ENCODE data around the gene GRPEL1. TPM values are rescaled to one million over a fixed set of nuclear protein-coding genes. Genes with fewer than 3 reads are reported as not detected.

The GRPEL1 gene
- total and polyA plus RNA-seq, 2 of the 4 experiments (the other 2 are of a cell fraction), result 33.0 to 33.9 TPM

DNA sequence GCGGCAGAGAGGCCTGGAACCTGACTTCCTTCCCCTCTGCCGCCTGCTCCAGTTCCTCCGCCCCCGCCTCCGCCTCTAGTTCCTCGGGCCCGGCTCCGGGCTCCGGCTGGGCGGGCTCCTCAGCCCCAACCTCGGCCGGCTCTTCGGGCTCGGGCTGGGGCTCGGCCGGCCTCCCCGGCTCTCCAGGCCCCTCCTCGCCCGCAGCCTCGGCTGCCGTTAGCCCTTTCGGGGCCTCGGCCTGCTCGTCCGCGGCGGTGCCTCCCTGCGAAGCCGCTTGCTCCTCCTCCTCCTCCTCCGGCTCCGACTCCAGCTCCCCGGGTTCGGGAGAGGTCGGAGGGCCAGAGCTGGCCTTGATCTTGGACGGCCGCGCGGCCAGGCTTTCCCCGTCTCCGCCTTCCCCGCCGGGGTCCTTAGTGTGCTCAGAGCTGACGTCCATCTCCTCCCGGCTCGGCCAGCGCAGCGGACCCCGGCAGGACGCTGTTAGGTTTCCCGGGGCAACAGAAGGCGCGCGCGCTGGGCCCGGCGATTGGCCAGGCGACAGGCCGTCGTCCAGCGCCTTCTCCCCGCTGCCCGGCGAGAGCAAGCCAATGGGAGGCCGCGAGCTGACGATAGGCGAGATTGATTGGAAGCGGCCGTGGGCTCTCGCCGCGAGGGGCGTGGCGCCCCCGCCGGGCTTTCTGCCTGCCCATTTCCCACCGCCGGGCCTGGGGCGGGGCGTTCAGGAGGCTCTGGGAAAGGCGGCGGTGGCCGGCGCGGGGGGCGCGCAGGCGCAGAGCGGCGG, 25.2 kb downstream of the GRPEL1 start:
- peak overlapping the region; percentile 37; the same call in 1 of the 2 replicates for H3K4ac ChIP-seq (ENCODE audit: low read depth, low read length)
- in situ Hi-C loops (cut with MboI; ENCODE audit: low sequenced_read_pairs), result no loop called here
- peak overlapping the region; percentile 64 for H3K9ac ChIP-seq (ENCODE audit: low read depth, low read length)
- peak; percentile 89 for ATAC-seq (ENCODE audit: low read depth)
- peak overlapping the region; percentile 99 for H2AFZ ChIP-seq (replicated peaks; ENCODE audit: low read length, poor library complexity)
- H4K5ac ChIP-seq (ENCODE audit: low read depth, low read length), result no peak overlapping the region
- peaks cover 19% of the 10 kb centered on the region for H3K9me1 ChIP-seq (ENCODE audit: insufficient read depth, low read length)
- no peak overlapping the region for H4K91ac ChIP-seq (ENCODE audit: insufficient read depth, low read depth, low read length)
- no peak overlapping the region for H2AK5ac ChIP-seq (ENCODE audit: low read depth, low read length)
- BruUV-seq (replicated peaks), result no TSS peak
- no peak overlapping the region for H3K56ac ChIP-seq (ENCODE audit: extremely low read depth, insufficient read depth, low read length)
- H3K36me3 ChIP-seq (ENCODE audit: control insufficient read depth, insufficient read depth, low read length), result no peaks in the 10 kb centered on the region
- 0% methylated on average over 53 of the region's 90 CpGs; no CpG with 5 or more reads in 1 of the 2 experiments for WGBS, 2 experiments (ENCODE audit: extremely low coverage in 2 of 2, insufficient read length in 1 of 2)
- no peak overlapping the region for H2BK15ac ChIP-seq (ENCODE audit: low read depth, low read length)
- H3K4me3 ChIP-seq (ENCODE audit: insufficient read depth, low read depth, low read length), result peak overlapping the region; percentile 69
- intact Hi-C loops (cut with micrococcal nuclease), result loop anchor here (5.0 kb wide), 1 partner anchor 55 kb away; no protein-coding TSS in a partner anchor
- H3K18ac ChIP-seq (ENCODE audit: low read depth, low read length), result no peak overlapping the region
- H2BK5ac ChIP-seq (ENCODE audit: low read depth, low read length, poor library complexity, severe bottlenecking), result peak overlapping the region; percentile 27
- peak overlapping the region; percentile 75 for H3K4me2 ChIP-seq (ENCODE audit: low read depth, low read length)
- no peak overlapping the region for H2BK20ac ChIP-seq (ENCODE audit: low read depth, low read length)
- H3K27me3 ChIP-seq (ENCODE audit: control insufficient read depth, insufficient read depth, low read length), result no peaks in the 10 kb centered on the region
- ChIA-PET POLR2A (ENCODE audit: unreplicated experiment) (interaction anchor here (0.6 to 0.7 kb wide), 2 partner anchors 10 to 46 kb away, joined by 4 read pairs; no protein-coding TSS in a partner anchor), CTCF (interaction anchor here (0.7 to 1.6 kb wide), 8 partner anchors 12 to 347 kb away, joined by 3 to 4 read pairs (median 3); partner anchors contain the start of gene GRPEL1)
- TF ChIP-seq MAZ (IDR thresholded peaks at IDR 0.05; ENCODE audit: borderline replicate concordance, low read depth, low read length), result peak; percentile 93; the same call in 1 of the 2 replicates
- peak; percentile 46; the same call in 1 of the 2 replicates for TF ChIP-seq RFX5 (IDR thresholded peaks at IDR 0.05; ENCODE audit: low read depth, low read length)
- peak; percentile 17; the same call in 1 of the 2 replicates for TF ChIP-seq SMC3 (IDR thresholded peaks at IDR 0.05; ENCODE audit: low read depth, low read length)
- TF ChIP-seq MAFK (IDR thresholded peaks at IDR 0.05; ENCODE audit: low read depth, low read length), result no peak
- TF ChIP-seq POLR2A (IDR thresholded peaks at IDR 0.05; ENCODE audit: low read depth, low read length), result peak; percentile 67
- peak; percentile 80 for TF ChIP-seq MXI1 (IDR thresholded peaks at IDR 0.05; ENCODE audit: borderline replicate concordance, low read depth, low read length)
- TF ChIP-seq, protein P1, sequence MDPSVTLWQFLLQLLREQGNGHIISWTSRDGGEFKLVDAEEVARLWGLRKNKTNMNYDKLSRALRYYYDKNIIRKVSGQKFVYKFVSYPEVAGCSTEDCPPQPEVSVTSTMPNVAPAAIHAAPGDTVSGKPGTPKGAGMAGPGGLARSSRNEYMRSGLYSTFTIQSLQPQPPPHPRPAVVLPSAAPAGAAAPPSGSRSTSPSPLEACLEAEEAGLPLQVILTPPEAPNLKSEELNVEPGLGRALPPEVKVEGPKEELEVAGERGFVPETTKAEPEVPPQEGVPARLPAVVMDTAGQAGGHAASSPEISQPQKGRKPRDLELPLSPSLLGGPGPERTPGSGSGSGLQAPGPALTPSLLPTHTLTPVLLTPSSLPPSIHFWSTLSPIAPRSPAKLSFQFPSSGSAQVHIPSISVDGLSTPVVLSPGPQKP (IDR thresholded peaks at IDR 0.05; ENCODE audit: borderline replicate concordance, low read depth, low read length), result no peak
- no peak for TF ChIP-seq FOS (IDR thresholded peaks at IDR 0.05; ENCODE audit: low read depth, low read length)
- TF ChIP-seq, protein P2, sequence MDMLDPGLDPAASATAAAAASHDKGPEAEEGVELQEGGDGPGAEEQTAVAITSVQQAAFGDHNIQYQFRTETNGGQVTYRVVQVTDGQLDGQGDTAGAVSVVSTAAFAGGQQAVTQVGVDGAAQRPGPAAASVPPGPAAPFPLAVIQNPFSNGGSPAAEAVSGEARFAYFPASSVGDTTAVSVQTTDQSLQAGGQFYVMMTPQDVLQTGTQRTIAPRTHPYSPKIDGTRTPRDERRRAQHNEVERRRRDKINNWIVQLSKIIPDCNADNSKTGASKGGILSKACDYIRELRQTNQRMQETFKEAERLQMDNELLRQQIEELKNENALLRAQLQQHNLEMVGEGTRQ (IDR thresholded peaks at IDR 0.05; ENCODE audit: low read depth, low read length), result peak; percentile 34; the same call in 1 of the 2 replicates
- TF ChIP-seq RAD21 (IDR thresholded peaks at IDR 0.05; ENCODE audit: low read length), result no peak
- no peak for TF ChIP-seq RCOR1 (IDR thresholded peaks at IDR 0.05; ENCODE audit: insufficient replicate concordance, low read length)
- TF ChIP-seq CHD1 (IDR thresholded peaks at IDR 0.05; ENCODE audit: low read depth, low read length), result 0 out of 2 replicates have a peak, but pooled peaks have one; percentile 79
- TF ChIP-seq, protein P3, sequence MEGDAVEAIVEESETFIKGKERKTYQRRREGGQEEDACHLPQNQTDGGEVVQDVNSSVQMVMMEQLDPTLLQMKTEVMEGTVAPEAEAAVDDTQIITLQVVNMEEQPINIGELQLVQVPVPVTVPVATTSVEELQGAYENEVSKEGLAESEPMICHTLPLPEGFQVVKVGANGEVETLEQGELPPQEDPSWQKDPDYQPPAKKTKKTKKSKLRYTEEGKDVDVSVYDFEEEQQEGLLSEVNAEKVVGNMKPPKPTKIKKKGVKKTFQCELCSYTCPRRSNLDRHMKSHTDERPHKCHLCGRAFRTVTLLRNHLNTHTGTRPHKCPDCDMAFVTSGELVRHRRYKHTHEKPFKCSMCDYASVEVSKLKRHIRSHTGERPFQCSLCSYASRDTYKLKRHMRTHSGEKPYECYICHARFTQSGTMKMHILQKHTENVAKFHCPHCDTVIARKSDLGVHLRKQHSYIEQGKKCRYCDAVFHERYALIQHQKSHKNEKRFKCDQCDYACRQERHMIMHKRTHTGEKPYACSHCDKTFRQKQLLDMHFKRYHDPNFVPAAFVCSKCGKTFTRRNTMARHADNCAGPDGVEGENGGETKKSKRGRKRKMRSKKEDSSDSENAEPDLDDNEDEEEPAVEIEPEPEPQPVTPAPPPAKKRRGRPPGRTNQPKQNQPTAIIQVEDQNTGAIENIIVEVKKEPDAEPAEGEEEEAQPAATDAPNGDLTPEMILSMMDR (conservative IDR thresholded peaks at IDR 0.05; ENCODE audit: low read depth, low read length), result peak; percentile 65; the same call in 1 of the 2 replicates
- peak overlapping the region; percentile 58 for H2AK9ac ChIP-seq (replicated peaks; ENCODE audit: low read depth, low read length, poor library complexity)
- H3K4me1 ChIP-seq (ENCODE audit: control insufficient read depth, insufficient read depth, low read length), result peaks cover 21% of the 10 kb centered on the region
- 0 out of 2 replicates have a peak overlapping the region, but pooled peaks have one; percentile 2 for H2BK120ac ChIP-seq (ENCODE audit: low read depth, low read length)
- peaks cover 22 to 54% of the 10 kb centered on the region in 2 experiments for H3K79me1 ChIP-seq (ENCODE audit: low read depth in 1 of 2, low read length in 2 of 2)
- H3K9me3 ChIP-seq (ENCODE audit: control insufficient read depth, insufficient read depth, low read length), result no peaks in the 10 kb centered on the region
- peak overlapping the region in 1 of 2 experiments; percentile 74; a peak in 1 of 4 replicates for H4K8ac ChIP-seq (ENCODE audit: low read depth in 2 of 2, low read length in 2 of 2)
- H3K23ac ChIP-seq (ENCODE audit: low read depth, low read length), result no peak overlapping the region
- H4K20me1 ChIP-seq (ENCODE audit: insufficient read depth, low read length), result peaks cover 39% of the 10 kb centered on the region
- no peak overlapping the region for H3K14ac ChIP-seq (replicated peaks; ENCODE audit: low read depth, low read length)
- peak overlapping the region; percentile 60 for H3K27ac ChIP-seq (ENCODE audit: insufficient read depth, low read length)
- DNase-seq, result peak; percentile 97
- dilution Hi-C loops (cut with HindIII; ENCODE audit: low sequenced_read_pairs, unreplicated experiment), result no loop called here

Measured in IMR-90 (cell line).